H1 (cell line): ENCODE measurements around the gene P3H4. TPM values are rescaled to one million over a fixed set of nuclear protein-coding genes. Genes with fewer than 3 reads are reported as not detected.

Experiments
- CTCF ChIA-PET: fragments of 300-600 bp; sonication (Branson Sonifier 250); formaldehyde crosslinking; loops from one replicate; lab custom pipeline; 2021; ENCODE audit not compliant: partially characterized antibody; lab: Charles Lee
- POLR2A ChIA-PET: fragments of 300-600 bp; sonication (Branson Sonifier 250); formaldehyde crosslinking; loops from one replicate; lab custom pipeline; 2021; ENCODE audit warnings: inconsistent platforms; ENCODE audit not compliant: partially characterized antibody; lab: Charles Lee
- DNase-seq, 2 experiments: peaks; one replicate each; pipeline versions ENCODE4 v3.0.0 to v3.0.0-alpha.2; 2010 to 2022; ENCODE audit warnings: low spot score in 2 of 2, low read depth in 1 of 2, mixed read lengths in 1 of 2
- FAIRE-seq: peaks from 2 replicates; lab custom pipeline; 2011; peaks lifted over from hg19 to GRCh38; lab: Jason Lieb, UNC
- H2AFZ ChIP-seq: 2 replicates; pipeline ENCODE4 v1.8.1; 2012; ENCODE audit warnings: low read length, inconsistent platforms
- H2AK5ac ChIP-seq: 2 replicates; pipeline ENCODE4 v1.6.1; 2013; ENCODE audit warnings: low read depth, low read length
- H2BK120ac ChIP-seq: replicated peaks from 2 replicates; pipeline ENCODE3; 2013; ENCODE audit warnings: low read depth, low read length, inconsistent platforms
- H2BK12ac ChIP-seq: 2 replicates; pipeline ENCODE4 v1.6.1; 2013; ENCODE audit warnings: low read depth, low read length
- H2BK15ac ChIP-seq: 2 replicates; pipeline ENCODE4 v1.6.1; 2013; ENCODE audit warnings: low read length
- H2BK20ac ChIP-seq: 2 replicates; pipeline ENCODE4 v1.6.1; 2013; ENCODE audit warnings: low read length
- H2BK5ac ChIP-seq: 2 replicates; pipeline ENCODE4 v1.6.1; 2013; ENCODE audit warnings: low read depth, low read length
- H3K14ac ChIP-seq: 2 replicates; pipeline ENCODE4 v1.6.1; 2013; ENCODE audit warnings: inconsistent platforms; ENCODE audit not compliant: insufficient read length
- H3K18ac ChIP-seq: 2 replicates; pipeline ENCODE4 v1.6.1; 2013; ENCODE audit warnings: low read length; ENCODE audit errors: extremely low read depth
- H3K23ac ChIP-seq: 2 replicates; pipeline ENCODE4 v1.6.1; 2013; ENCODE audit warnings: inconsistent platforms; ENCODE audit not compliant: insufficient read length
- H3K23me2 ChIP-seq: 2 replicates; pipeline ENCODE4 v1.6.1; 2013; ENCODE audit warnings: low read depth, low read length
- H3K27ac ChIP-seq: 2 replicates; pipeline ENCODE4 v1.6.1; 2011; ENCODE audit warnings: low read depth, low read length, inconsistent platforms
- H3K27me3 ChIP-seq, 4 experiments: replicated peaks in 1 of 4; 1 replicate in 1 of 4; 2 replicates in 3 of 4; pipeline versions ENCODE4 v1.6.1 to v1.8.1; 2011 to 2013; ENCODE audit warnings: low read length in 3 of 4, mild to moderate bottlenecking in 3 of 4, inconsistent platforms in 2 of 4, mixed read lengths in 2 of 4, moderate library complexity in 1 of 4; ENCODE audit not compliant: control insufficient read depth in 3 of 4, insufficient read depth in 3 of 4; ENCODE audit errors: extremely low read depth in 1 of 4
- H3K36me3 ChIP-seq, 4 experiments: 2 replicates each; pipeline versions ENCODE4 v1.6.1 to v1.8.1; 2011 to 2013; ENCODE audit warnings: mild to moderate bottlenecking in 4 of 4, low read length in 3 of 4, moderate library complexity in 2 of 4, control low read depth in 1 of 4, inconsistent platforms in 1 of 4; ENCODE audit not compliant: insufficient read depth in 4 of 4, control insufficient read depth in 2 of 4
- H3K4ac ChIP-seq: replicated peaks from 2 replicates; pipeline ENCODE3; 2013; ENCODE audit warnings: low read length, low read depth, mixed read lengths, inconsistent platforms; ENCODE audit not compliant: insufficient read length
- H3K4me1 ChIP-seq, 4 experiments: replicated peaks in 1 of 4; 1 replicate in 1 of 4; 2 replicates in 3 of 4; pipeline versions ENCODE4 v1.6.1 to v1.8.1; 2011 to 2013; ENCODE audit warnings: low read length in 3 of 4, inconsistent platforms in 2 of 4, mixed read lengths in 1 of 4; ENCODE audit not compliant: insufficient read depth in 4 of 4, control insufficient read depth in 3 of 4
- H3K4me2 ChIP-seq, 2 experiments: 2 replicates each; pipeline versions ENCODE4 v1.6.1 to v1.8.1; 2011 to 2013; ENCODE audit warnings: low read depth in 2 of 2, low read length in 2 of 2, control low read depth in 1 of 2, inconsistent platforms in 1 of 2, mild to moderate bottlenecking in 1 of 2; ENCODE audit not compliant: insufficient read depth in 1 of 2
- H3K4me3 ChIP-seq, 4 experiments: fragments of 200-600, 300-600 bp in 1 of 4; sonication (generic), shearing (Covaris generic), sonication (Bioruptor Twin) in 1 of 4; 2 replicates each; pipeline versions ENCODE4 v1.5.1 to v1.8.1; 2011 to 2016; ENCODE audit warnings: low read length in 4 of 4, low read depth in 3 of 4, control low read depth in 2 of 4, inconsistent platforms in 2 of 4, mild to moderate bottlenecking in 2 of 4, mixed read lengths in 1 of 4, moderate library complexity in 1 of 4; ENCODE audit not compliant: insufficient read depth in 2 of 4; ENCODE audit errors: extremely low read depth in 1 of 4
- H3K56ac ChIP-seq: replicated peaks from 2 replicates; pipeline ENCODE3; 2013; ENCODE audit warnings: low read depth, mild to moderate bottlenecking, mixed read lengths, low read length, inconsistent platforms; ENCODE audit not compliant: insufficient read length
- H3K79me1 ChIP-seq: 2 replicates; pipeline ENCODE4 v1.6.1; 2013; ENCODE audit warnings: low read depth, low read length, control low read depth
- H3K79me2 ChIP-seq, 2 experiments: 2 replicates each; pipeline versions ENCODE4 v1.6.1 to v1.8.1; 2012 to 2013; ENCODE audit warnings: low read length in 2 of 2, mild to moderate bottlenecking in 2 of 2, inconsistent platforms in 1 of 2; ENCODE audit not compliant: insufficient read depth in 2 of 2, control insufficient read depth in 1 of 2
- H3K9ac ChIP-seq, 4 experiments: replicated peaks in 1 of 4; 1 replicate in 1 of 4; 2 replicates in 3 of 4; pipeline versions ENCODE4 v1.6.1 to v1.8.1; 2011 to 2013; ENCODE audit warnings: low read depth in 3 of 4, low read length in 3 of 4, control low read depth in 2 of 4, mild to moderate bottlenecking in 2 of 4, moderate library complexity in 2 of 4, inconsistent platforms in 1 of 4; ENCODE audit errors: extremely low read depth in 1 of 4
- H3K9me3 ChIP-seq, 2 experiments: 2 replicates each; pipeline versions ENCODE4 v1.6.1 to v1.8.1; 2012 to 2013; ENCODE audit warnings: mild to moderate bottlenecking in 2 of 2, moderate library complexity in 2 of 2, control low read depth in 1 of 2, inconsistent platforms in 1 of 2, low read depth in 1 of 2, low read length in 1 of 2, mixed read lengths in 1 of 2; ENCODE audit not compliant: insufficient read depth in 2 of 2
- H4K20me1 ChIP-seq, 2 experiments: replicated peaks in 1 of 2; 2 replicates each; pipeline versions ENCODE3 to v1.8.1; 2011 to 2013; ENCODE audit warnings: inconsistent platforms in 2 of 2, low read length in 2 of 2, mild to moderate bottlenecking in 1 of 2; ENCODE audit not compliant: insufficient read depth in 2 of 2, control insufficient read depth in 1 of 2
- H4K5ac ChIP-seq: 2 replicates; pipeline ENCODE4 v1.6.1; 2013; ENCODE audit warnings: low read length, low read depth, mixed read lengths, inconsistent platforms; ENCODE audit not compliant: insufficient read length
- H4K8ac ChIP-seq: 2 replicates; pipeline ENCODE4 v1.8.0; 2013; ENCODE audit warnings: mild to moderate bottlenecking, moderate library complexity, low read length, inconsistent platforms; ENCODE audit not compliant: insufficient read depth; ENCODE audit errors: extremely low read depth
- H4K91ac ChIP-seq: replicated peaks from 2 replicates; pipeline ENCODE3; 2013; ENCODE audit warnings: low read length, mixed read lengths, inconsistent platforms; ENCODE audit not compliant: insufficient read length
- ATF3 ChIP-seq: IDR thresholded peaks from 2 replicates; pipeline ENCODE4 v1.6.1; 2011; ENCODE audit warnings: low read depth, mild to moderate bottlenecking, low read length; ENCODE audit not compliant: insufficient read depth
- BCL11A ChIP-seq, 2 experiments: IDR thresholded peaks; one replicate each; pipeline ENCODE4 v1.6.1; 2011; ENCODE audit warnings: low read depth in 2 of 2, low read length in 2 of 2, mild to moderate bottlenecking in 2 of 2
- CBX8 ChIP-seq: fragments of 300-800, 300-1000 bp; sonication (generic); IDR thresholded peaks from 2 replicates; pipeline ENCODE4 v1.7.1; 2016; ENCODE audit warnings: low read depth, low read length, borderline replicate concordance
- EZH2 ChIP-seq: fragments of 200-600 bp; sonication (generic); IDR thresholded peaks from 2 replicates; pipeline ENCODE4 v1.7.1; 2012; ENCODE audit warnings: low read depth, mild to moderate bottlenecking, moderate library complexity, low read length, inconsistent platforms; ENCODE audit not compliant: severe bottlenecking
- FOSL1 ChIP-seq: IDR thresholded peaks from 2 replicates; pipeline ENCODE4 v1.6.1; 2011; ENCODE audit warnings: mild to moderate bottlenecking, low read depth, low read length, moderate library complexity; ENCODE audit not compliant: insufficient read depth
- HDAC2 ChIP-seq, 2 experiments: fragments of 300-600 bp in 1 of 2; sonication (generic) in 1 of 2; IDR thresholded peaks; 2 replicates each; pipeline ENCODE4 v1.6.1; 2011 to 2012; ENCODE audit warnings: low read depth in 2 of 2, low read length in 2 of 2, mild to moderate bottlenecking in 2 of 2, moderate library complexity in 2 of 2, borderline replicate concordance in 1 of 2, inconsistent platforms in 1 of 2
- POLR2AphosphoS5 ChIP-seq: IDR thresholded peaks from 2 replicates; pipeline ENCODE4 v1.6.1; 2011; ENCODE audit warnings: low read depth, low read length
- RNF2 ChIP-seq: fragments of 200-900, 300-1000 bp; sonication (generic); IDR thresholded peaks from 2 replicates; pipeline ENCODE4 v1.7.1; 2016; ENCODE audit warnings: borderline replicate concordance, low read depth, mild to moderate bottlenecking, antibody characterized with exemption, low read length; ENCODE audit not compliant: poor library complexity, severe bottlenecking; ENCODE audit errors: missing control alignments
- SAP30 ChIP-seq: fragments of 300-600 bp; sonication (generic); IDR thresholded peaks from 2 replicates; pipeline ENCODE4 v1.7.1; 2012; ENCODE audit warnings: low read length, moderate library complexity, mild to moderate bottlenecking, inconsistent platforms; ENCODE audit not compliant: insufficient read depth, insufficient replicate concordance
- SP1 ChIP-seq: IDR thresholded peaks from 2 replicates; pipeline ENCODE4 v1.6.1; 2011; ENCODE audit warnings: low read depth, low read length
- SP4 ChIP-seq: IDR thresholded peaks from 2 replicates; pipeline ENCODE4 v1.6.1; 2012; ENCODE audit warnings: low read length, inconsistent platforms
- SUZ12 ChIP-seq: fragments of 200-600 bp; sonication (generic); IDR thresholded peaks from 2 replicates; pipeline ENCODE4 v1.6.1; 2012; ENCODE audit warnings: mild to moderate bottlenecking, inconsistent platforms, low read length, moderate library complexity, mixed read lengths
- TAF1 ChIP-seq: IDR thresholded peaks from 2 replicates; pipeline ENCODE4 v1.6.1; 2011; ENCODE audit warnings: mild to moderate bottlenecking, low read depth, low read length
- TBP ChIP-seq: IDR thresholded peaks from 2 replicates; pipeline ENCODE4 v1.6.1; 2011; ENCODE audit warnings: low read depth, low read length, improper control_type of control experiment
- polyA plus RNA-seq, 7 experiments: library from polyadenylated mRNA; depleted of rRNA in 3 of 7; stranded (reverse) in 5 of 7; unstranded in 2 of 7; fragments of >200 nt in 5 of 7; fragments of 200-250 nt in 2 of 7; gene quantifications; 1 replicate in 5 of 7; 2 replicates in 1 of 7; 4 replicates in 1 of 7; pipeline versions ENCODE4 v1.2.1 to v1.2.3, GENCODE V29; 2011 to 2013; ENCODE audit warnings: missing spikeins in 2 of 7, mixed read lengths in 2 of 7
- total RNA-seq: library from RNA; stranded (reverse); fragmentation: NEBNext Ultra II Directional; extraction: Animal tissue kit (Norgen Biotek cat#: 25700); gene quantifications from 2 replicates; pipeline ENCODE4 v1.2.1, GENCODE V29; 2021

Gene P3H4
- total and polyA plus RNA-seq, 2 of the 8 experiments (the other 6 are each of a cell fraction or from before 2014, with no cell fraction given): 23.4 to 26.7 TPM

DNA sequence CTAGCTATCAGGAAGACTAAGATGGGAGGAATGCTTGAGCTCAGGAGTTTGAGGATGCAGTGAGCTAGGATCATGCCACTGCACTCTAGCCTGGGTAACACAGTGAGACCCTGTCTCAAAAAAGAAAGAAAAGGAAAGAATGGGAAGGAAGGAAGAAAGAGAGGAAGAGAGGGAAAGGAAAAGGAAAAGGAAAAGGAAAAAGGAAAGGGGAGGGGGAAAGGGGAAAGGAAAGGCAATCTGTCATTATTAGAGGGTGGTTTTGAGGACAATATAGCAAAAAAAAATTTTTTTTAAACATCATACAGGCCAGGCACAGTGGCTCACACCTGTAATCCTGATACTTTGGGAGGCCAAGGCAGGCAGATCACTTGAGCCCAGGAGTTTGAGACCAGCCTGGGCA, 45.6 kb downstream of the P3H4 start:
- Histone ChIP-seq H3K18ac (no peak overlapping the region), H3K27ac (no peak overlapping the region), H2BK120ac (no peak overlapping the region), H2BK20ac (no peak overlapping the region), H2AK5ac (no peak overlapping the region), H2BK15ac (no peak overlapping the region), H2BK12ac (no peak overlapping the region), H3K4me1 (no peaks in the 10 kb centered on the region), H3K27me3 (no peaks in the 10 kb centered on the region), H3K4me2 (no peak overlapping the region), H2BK5ac (no peak overlapping the region), H4K20me1 (peaks cover 2 to 19% of the 10 kb centered on the region in 2 experiments), H4K8ac (no peak overlapping the region), H3K9me3 (no peaks in the 10 kb centered on the region), H3K36me3 (peaks cover 29 to 75% (median 61%) of the 10 kb centered on the region in 4 experiments), H3K56ac (no peak overlapping the region), H3K9ac (no peak overlapping the region), H3K14ac (no peak overlapping the region), H3K23me2 (no peaks in the 10 kb centered on the region), H3K4ac (no peak overlapping the region), H4K91ac (no peak overlapping the region), H4K5ac (no peak overlapping the region), H2AFZ (no peak overlapping the region), H3K79me1 (peaks cover 1% of the 10 kb centered on the region; the same call in 1 of the 2 replicates), H3K23ac (no peak overlapping the region), H3K4me3 (no peak overlapping the region), H3K79me2 (no peaks in the 10 kb centered on the region)
- CTCF ChIA-PET: interaction anchor here (0.7 to 1.8 kb wide), 2 partner anchors 35 to 36 kb away, joined by 3 to 4 read pairs; no protein-coding TSS in a partner anchor
- POLR2A ChIA-PET: interaction anchor here (1.4 to 2.0 kb wide), 2 partner anchors 12 to 20 kb away, joined by 5 to 7 read pairs; partner anchors contain the start of gene JUP
- FAIRE-seq: no peak
- no peak for TF ChIP-seq ATF3
- no peak for TF ChIP-seq SAP30
- no peak for TF ChIP-seq SP1
- TF ChIP-seq SP4: no peak
- TF ChIP-seq TAF1: no peak
- TF ChIP-seq HDAC2 (IDR thresholded peaks at IDR 0.05; ENCODE audit: borderline replicate concordance in 1 of 2, low read depth in 2 of 2, low read length in 2 of 2): no peak
- no peak for TF ChIP-seq EZH2
- TF ChIP-seq CBX8: no peak
- TF ChIP-seq RNF2: no peak
- no peak for TF ChIP-seq TBP
- no peak for TF ChIP-seq FOSL1
- TF ChIP-seq SUZ12: no peak
- no peak for TF ChIP-seq BCL11A (IDR thresholded peaks at IDR 0.05; ENCODE audit: low read depth in 2 of 2, low read length in 2 of 2)
- no peak for TF ChIP-seq POLR2AphosphoS5
- no peak for DNase-seq
